OCI-M2 (cell line): Measurements from ENCODE around the gene OGFOD1.

Source experiments
- DNase-seq: peaks from one replicate; lab custom pipeline; 2025; ENCODE audit not compliant: unreplicated experiment; lab: John Stamatoyannopoulos, UW

Gene OGFOD1

DNA sequence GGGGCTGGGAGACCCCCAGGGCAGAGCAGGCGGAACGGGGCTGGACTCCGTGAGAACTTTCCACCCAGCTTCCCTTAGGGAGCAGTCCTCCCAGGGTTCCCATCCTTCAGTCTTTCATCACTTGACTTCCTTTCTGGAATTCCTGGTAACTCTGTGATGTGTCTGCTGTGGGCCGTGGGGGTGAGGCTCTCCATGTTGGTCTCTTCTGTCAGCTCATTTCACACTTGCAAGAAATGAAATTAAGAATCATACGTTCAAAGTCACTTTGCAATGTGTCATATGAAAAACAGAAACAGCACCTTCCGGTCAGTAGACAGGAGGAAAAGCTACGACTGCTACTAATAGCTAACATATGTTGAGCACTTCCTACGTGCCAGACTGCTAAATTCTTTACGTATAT lies 73.9 kb downstream of the OGFOD1 start:
- no peak for DNase-seq
